NCI-H2029 treated with DMSO at 0.1 percent for 48 hours (cell line): ENCODE data around the gene VWF.

Experiments
- DNase-seq: peaks from one replicate; lab custom pipeline; 2025; lab: John Stamatoyannopoulos, UW

Gene VWF

DNA sequence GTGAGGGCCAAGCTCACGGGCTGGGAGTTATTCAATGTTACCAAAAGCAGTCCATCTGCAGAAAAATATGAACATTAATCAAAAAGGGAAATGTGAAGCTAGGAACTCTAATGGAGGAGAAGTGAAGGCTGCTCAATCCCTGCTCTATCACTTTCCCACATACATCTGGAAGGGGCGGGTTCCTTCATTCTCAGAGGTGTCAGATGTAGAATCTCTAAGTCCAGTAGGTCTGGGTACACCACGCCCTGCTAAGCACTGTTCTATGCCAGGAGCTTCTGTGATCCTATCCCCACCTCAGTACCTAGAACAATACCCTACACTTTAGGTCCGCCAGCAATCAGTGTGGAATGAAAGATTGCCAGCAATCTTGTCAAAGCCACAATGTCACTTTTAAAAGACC lies 142.4 kb downstream of the VWF start:
- no peak for DNase-seq

DNA sequence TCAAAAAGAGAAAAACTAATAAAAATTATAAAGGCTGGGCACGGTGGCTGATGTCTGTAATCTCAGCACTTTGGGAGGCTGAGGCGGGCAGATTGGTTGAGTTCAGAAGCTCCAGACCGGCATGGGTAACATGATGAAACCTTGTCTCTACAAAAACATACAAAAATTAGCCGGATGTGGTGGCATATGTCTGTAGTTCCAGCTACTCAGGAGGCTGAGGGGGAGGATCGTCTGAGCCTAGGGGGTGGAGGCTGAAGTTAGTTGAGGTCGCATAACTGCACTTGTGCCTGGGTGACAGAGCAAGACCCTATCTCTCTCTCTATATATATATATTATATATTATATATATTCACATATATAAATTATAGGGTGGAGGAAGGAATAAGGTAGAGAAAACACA lies 146.9 kb downstream of the VWF start:
- no peak for DNase-seq

DNA sequence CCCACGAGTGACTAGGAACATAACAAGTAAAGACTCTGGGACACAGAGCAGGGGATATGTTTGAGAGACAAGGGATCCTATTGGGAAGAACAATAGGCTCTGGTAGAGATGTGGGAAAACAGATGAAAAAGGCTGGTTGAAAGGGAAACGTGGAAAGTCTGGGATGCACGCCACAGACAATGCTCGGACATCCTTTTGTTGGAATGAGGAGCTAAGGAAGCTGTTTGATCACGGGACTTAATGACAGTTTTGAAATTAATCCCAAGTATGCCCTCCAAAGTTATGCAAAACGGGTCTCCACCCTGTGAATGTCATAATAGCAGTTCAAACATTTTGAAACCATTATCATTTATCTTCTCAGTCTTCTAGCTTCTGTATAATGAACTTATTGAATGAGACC lies 147.8 kb downstream of the VWF start:
- DNase-seq: no peak

DNA sequence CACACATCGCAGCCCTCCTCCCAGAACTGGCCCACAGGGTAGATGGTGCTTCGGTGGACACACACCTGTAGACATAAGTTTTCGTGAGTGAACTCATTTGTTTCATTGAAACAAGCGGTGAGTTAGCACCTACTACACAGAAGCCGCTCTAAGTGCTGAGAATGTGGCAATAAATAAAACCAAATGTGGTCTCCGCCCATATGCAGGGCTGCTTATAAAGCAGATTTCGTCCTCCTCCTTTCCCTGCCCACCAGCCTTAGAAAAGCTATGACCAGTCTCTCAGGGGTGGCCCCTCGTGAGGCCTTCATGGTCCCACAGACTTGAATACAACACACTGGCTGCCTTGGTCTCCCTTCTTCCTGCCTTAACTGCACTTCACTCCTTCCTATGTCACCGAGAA lies 148.3 kb downstream of the VWF start:
- DNase-seq: no peak

DNA sequence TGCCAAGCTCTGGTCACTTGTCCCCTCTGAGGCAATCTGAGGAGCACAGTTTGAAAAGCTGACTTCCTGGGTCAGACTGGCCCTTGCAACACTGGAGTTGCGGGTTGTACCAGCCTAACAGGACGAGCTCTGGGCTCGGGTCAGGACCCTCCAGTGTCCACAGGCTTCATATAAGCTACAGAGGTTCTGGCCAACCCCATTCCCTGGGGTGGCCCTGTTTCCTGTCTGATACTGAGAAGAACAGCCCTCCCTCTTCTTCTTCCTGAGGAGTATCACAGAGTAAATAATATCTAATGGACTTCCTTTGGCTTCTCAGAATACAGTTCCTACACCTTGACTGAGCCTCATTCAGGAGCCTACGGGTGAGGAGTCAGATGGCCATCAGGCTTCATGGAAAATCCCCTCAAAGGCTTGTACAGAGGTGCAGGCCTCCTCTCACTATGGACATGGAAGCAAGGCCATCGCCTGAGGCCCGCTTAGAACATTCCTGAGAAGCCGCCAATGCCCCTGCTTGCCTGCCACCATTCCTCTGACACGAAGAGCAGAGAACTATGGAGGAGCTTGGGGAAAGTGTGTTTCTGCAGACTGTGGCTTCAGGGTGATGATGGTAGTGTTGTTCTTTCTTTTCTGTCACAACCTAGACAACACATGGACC lies 150.9 kb downstream of the VWF start:
- DNase-seq: no peak

DNA sequence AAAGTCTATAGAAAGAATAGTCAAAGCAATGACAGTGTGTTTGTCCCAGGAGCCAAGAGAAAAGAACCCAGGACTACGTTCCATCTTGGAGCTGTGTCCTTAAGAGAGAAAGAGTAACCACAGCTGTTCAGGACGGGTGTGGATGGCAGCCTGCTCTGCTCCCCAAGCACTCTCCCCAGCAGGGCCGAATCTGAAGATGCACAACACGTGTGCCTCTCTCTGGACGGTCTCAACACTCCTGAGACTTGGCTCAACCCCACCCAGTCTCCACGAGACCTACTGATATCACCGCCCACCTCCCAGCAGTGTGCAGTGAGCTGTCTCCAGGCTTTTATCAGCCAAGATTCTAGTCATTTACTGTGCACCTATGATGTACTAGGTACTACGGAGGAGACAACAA lies 152.1 kb downstream of the VWF start:
- no peak for DNase-seq

DNA sequence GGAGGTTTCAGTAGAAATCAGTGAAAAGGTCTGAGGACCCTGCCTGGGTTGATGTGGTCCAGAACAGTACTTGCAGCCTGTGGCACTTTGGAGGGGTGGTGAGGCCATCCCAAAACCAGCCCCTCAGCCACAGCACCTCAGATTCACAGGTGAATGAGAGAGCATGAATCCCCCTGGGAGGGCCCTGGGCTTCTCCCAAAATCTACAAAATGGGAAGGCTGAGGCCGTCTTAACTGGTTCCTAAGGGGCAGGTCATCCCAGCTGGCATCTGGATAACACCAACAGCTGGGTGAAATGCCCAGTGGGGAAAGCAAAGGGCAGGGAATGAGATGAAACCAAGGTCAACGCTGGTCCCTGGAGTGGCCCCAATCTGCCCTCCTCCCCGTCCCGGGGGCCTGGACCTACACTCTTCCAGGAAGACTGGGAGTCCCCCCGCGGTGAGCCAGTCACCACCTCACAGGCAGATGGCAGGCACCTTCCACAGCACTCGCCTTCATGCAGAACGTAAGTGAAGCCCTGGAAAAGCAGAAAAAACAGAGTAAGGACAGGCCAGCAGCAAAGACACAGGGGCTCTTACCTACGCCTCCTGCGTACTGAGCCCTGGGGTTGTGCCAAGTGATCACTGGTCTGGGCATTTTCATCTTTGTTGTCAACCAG lies 153.1 kb downstream of the VWF start:
- DNase-seq: no peak

DNA sequence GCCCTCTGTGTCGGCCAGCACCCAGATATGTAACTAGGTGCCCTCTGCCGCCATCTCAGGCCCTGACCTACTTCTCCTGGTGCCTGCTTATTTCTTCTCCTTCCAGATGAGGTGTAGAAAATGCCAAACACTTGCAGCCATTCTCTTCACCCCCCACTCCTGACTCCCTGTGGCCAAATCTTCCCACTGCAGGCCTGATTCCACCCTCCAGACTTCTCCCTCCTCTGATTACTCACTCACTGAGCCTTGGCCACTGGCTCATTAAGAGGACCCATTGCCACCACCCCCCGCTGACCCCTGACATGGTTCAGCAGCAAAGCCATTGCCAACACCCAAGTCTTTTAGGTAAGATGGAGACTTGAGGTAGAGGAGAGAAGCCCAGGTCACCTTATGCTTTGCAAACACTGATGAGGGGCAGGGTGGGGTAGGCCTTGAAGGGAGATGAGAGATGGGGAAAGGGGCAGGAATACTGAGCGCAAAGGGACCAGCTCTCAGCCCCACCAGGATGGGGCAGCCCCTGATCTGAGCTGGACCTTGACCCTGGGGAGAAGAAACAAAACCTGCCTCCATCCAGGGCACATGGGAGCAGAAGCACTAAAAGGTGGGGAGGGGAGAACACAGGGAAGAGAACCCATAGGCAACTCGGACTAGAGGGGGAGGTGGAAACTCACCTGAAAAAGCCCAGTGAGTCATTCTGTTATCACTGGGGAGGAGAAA lies 154.3 kb downstream of the VWF start:
- DNase-seq: no peak

DNA sequence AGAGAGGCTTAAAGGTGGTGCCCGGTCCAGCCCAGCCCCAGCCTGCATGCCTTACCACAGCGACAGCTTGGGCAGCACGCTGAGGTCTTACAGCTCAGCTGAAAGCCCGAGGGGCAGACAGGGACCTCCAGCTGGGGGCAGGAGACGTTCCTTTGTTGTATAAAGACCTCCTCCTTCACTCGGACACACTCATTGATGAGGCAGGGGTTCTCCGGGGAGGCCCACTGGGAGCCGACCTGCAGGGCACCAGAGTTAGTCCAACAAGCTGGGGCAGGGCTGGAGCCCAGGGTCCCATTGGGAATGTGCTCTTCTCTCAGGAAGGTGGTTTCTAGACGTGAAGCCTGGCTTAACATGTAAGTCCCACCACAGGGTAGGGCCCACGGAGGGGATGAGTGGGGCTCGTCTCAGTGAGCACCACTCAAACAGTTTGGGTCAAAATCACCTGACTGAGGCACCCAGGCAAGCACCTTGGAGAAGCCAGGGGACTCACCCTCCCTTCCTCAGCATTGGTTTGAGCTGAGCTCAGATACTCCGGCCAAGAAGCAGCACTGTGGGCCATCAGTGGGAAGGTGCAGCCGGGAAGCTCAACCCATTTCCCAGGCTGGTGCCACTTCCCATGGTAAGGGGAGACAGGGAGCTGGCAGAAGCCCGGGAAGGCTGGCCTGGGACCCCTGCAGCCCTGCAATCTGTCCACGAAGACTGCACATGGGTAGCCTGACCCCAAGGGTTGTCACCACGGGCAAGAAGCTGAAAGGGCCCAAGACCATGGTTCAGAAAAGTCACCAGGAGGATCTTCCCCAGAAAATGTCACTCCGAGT lies 155.1 kb downstream of the VWF start:
- DNase-seq: no peak

DNA sequence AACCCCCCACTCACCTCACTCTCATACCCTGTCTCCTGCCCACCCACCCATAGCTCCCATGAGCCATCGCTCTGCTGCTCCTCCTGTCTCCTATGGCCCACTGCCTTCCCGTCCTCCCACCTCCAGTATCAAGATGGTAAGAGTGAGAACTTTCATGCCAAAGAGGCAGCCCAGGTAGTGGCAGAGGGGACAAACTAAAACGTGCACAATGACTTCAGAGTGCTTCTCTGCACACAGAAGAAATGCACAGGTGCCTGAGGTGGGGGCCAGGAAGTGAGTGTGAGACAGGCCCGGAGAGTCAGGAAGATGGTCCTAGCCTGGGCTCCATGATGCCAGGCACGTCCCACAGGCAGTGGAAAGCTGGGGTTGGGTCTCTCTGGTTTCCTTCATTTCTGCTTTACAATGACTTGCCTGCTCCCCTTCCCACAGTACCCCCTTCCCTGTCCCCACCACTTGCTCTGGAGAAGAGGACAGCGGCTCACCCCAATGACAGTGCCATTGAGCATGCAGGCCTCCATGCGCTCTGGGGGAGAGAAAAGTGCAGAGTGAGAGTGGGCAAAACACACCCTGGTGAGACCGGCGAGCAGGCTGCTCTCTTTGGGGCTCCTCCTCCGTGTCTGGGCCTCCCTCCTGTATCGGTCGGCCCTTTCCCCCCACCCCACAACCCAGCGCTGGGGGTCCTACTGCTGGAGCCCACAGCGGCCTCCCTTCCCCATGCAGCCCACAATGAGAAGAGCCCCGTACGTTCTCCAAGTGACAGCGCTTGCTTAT lies 156.6 kb downstream of the VWF start:
- DNase-seq: no peak

DNA sequence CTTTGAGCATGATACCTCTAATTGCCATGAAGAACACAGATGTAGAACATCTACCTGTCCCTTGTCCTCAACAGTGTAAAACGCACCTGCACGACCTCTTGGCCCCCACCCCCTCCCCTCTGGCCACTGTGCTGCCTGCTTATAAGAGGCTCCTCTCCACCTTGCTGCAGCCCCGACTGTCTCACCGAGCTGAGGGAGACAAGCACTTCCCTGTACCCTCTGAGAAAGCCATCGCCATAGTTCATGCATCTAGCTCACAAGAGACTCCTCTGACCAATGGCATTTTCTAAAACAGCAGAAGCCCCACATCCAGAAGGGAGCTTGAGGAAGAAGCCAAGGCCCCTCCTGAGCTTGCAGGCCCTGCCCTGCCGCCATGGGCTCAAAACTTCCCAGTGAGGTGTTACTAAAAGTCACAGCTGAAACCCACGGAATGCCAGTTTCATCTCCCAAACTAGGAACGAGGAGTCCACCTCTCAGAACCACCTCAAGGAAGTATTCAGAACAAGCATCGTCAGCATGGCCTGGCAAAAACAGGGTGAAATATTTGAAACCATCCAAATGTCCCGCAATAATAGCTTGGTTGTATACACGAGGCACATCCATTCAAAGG lies 157.9 kb downstream of the VWF start:
- DNase-seq: no peak

DNA sequence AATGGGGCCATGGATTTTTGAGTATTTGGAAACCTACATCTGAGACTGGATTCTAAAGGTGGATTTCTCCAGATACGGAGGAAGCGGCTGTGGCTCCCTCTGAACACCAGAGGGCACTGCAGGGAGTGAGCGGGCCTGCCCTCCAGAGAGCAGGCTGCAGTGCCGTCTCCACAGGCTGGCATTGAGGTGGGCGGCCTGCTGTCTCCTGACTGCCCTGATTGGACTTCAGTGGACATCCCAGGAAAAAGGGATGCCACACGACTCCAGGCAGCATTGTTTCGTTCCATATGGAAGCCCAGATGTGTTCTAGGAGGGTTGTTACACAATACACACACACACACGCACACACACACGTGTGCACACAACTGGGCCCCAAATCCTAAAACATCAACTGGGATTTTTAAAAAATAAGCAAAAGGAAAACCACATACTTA lies 158.5 kb downstream of the VWF start:
- peak; percentile 1 for DNase-seq

DNA sequence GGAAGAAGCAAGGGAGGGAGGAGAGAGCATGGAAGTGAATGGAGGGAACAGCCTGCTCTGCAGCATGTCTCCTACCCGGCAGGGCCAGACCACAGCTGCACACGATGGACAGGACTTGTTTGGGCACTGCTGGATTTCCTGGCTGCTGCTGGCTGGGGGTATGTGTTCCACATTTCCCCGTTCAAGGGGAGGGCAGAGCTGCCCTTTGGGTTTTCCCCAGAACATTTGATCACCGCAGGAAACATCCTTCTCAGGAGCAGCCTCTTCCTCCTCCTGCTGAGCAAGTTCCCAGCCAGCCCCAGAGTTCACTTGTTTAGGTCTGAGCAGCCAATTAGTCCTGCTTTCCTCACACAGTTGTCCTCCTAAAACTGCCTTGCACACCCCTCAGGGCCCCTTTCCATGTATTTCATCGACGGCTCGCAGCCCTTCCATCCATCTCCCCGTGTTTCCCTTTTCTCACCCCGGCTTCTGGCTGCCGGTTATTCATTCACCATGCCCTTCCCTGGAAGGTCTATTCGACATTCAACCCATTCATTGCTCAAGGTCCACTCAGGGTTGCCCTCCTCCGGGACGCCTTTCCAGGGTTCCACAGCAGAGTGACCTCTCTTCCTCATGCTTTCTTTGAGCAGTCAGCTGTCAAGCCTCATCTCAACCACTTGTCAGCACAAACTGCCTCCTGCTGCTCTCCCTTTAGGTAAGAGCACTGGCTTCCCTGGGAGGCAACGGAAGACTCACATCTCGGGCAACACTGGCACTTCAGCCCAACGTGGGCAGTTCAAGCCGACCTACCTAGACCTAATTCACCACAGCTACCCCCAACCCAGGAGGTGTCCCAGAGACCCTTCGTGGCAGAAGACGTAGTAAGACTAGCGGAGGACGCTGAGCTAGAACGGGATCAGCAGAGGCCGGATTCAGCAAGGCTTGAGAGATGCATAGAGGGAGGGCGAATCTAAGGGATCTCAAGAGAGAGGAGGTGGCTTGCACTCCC lies 159.3 kb downstream of the VWF start:
- no peak for DNase-seq

DNA sequence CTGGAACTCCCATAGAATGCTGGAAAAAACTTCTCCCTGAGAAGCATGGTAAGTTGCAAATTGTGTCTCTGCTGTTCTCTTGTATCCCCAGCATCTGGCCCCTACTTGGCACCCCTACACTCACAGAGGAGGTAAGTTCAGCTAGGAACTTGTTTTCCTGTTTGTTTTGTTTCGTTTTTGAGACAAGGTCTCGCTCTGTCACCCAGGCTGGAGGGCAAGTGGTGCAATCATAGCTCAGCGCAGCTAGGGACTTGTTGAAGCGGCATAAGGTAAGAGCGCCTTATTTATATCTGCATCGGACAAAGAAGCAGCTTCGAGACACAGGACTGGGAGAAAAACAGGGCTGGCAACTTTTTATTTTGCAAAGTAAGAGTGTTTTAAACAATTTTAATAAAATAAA lies 161.0 kb downstream of the VWF start:
- DNase-seq: no peak

DNA sequence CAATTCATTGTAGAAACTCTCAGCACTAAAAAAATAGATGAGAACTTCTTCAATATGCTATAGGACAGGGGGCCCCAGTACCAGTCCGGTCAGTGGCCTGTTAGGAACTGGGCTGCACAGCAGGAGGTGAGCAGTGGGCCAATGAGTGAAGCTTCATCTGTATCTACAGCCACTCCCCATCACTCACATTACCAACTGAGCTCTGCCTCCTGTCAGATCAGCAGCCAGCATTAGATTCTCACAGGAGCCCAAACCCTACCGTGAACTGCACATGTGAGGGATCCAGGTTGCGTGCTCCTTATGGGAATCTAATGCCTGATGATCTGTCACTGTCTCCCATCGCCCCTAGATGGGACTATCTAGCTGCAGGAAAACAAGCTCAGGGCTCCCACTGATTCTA lies 163.7 kb downstream of the VWF start:
- DNase-seq: no peak

DNA sequence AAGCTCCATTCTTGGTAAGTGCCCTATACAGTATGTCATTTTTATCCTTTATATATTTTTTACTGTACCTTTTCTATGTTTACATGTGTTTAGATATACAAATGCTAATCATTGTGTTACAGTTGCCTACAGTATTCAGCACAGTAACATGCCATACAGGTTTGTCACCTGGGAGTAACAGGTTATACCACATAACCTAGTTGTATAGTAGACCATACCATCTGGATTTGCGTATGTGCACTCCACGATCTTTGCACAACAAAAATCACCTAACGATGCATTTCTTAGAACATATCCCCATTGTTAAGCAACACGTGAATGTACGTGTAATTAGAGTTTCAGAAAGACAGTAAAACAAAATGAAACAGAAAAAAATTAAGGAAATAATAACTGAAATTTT lies 167.5 kb downstream of the VWF start:
- no peak for DNase-seq

DNA sequence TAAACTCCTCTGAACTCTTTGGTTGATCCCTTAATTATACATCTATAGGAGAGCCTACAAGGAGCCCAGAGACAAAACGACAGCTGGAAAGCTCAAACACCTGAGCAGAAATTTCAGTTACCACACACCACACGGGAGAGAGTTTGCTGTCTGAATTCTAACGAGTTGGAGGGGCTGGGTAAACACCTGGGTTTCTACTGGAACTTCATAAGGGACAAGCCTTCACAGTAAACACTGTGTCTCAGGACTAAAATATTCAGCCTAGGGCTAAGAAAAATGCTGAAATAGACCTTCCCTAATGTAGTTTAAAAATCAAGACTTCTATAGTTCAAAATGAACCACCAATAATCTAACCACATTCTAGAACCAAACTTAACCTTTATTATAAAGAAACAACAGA lies 169.8 kb downstream of the VWF start:
- no peak for DNase-seq

DNA sequence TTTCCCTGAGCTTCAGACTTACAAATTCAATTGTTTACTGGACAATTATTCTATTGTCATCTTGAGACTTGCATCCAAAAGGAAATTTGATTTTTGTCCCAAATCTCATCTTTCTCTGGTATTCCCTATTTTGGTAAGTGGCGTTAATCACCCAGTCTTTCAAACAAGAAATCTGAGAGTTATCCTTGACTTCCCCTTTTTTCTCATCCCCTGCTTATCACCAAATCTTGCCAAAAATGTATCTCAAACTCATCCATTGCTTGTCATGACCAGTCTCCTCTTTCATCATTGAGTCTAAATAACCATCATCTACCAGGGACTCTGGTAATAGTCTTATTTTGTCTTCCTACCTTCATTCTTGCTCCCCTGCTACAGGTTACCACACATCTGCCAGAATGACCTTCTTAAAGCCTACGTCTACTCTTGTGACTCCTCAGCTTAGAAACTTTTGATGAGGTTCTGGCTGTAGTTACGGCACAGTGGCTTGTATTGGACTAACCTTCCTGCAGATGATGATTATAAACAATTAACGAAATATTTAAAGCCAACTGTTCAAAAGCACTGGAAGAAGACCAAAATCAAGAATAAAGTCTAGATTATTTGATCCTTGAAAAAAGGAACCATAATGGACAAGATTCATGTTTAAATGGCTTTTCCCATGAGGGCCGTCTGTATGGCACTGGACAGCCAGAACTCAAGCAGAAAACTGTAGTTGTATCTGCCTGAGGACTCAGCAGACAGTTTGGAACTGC lies 170.5 kb downstream of the VWF start:
- DNase-seq: no peak

DNA sequence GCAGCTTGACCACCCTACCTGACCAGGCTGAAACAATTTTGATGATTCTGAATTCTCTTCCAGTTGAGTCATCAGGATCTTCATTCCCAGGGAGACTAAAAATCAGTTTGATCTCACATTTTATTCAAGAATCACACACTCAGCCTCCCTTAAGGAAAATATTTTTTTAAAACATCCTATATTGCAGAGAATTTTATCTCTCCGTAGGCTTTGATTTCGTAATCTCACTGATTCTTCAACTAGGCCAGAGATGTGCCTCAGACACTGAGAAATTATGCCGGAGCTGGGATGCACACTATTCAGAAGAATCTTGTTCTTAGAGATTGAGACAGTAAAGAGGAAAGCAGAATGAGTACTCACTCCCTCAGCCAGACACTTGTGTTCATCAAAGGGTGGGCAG lies 172.4 kb downstream of the VWF start:
- no peak for DNase-seq
